GM12874 (cell line): ENCODE measurements around the gene RASGEF1C.

Experiments used
- TF ChIP-seq, protein P1 (sequence below): IDR thresholded peaks from 2 replicates; pipeline ENCODE4 v1.5.1; 2011; ENCODE audit warnings: low read depth, mild to moderate bottlenecking, control low read depth, low read length, moderate library complexity; ENCODE audit not compliant: insufficient read depth

RASGEF1C gene

GRCh38 chr5:180166176-180166575 is 42.8 kb downstream of the RASGEF1C start:
- TF ChIP-seq, protein P1, sequence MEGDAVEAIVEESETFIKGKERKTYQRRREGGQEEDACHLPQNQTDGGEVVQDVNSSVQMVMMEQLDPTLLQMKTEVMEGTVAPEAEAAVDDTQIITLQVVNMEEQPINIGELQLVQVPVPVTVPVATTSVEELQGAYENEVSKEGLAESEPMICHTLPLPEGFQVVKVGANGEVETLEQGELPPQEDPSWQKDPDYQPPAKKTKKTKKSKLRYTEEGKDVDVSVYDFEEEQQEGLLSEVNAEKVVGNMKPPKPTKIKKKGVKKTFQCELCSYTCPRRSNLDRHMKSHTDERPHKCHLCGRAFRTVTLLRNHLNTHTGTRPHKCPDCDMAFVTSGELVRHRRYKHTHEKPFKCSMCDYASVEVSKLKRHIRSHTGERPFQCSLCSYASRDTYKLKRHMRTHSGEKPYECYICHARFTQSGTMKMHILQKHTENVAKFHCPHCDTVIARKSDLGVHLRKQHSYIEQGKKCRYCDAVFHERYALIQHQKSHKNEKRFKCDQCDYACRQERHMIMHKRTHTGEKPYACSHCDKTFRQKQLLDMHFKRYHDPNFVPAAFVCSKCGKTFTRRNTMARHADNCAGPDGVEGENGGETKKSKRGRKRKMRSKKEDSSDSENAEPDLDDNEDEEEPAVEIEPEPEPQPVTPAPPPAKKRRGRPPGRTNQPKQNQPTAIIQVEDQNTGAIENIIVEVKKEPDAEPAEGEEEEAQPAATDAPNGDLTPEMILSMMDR: no peak

GRCh38 chr5:180162304-180162661 is 46.7 kb downstream of the RASGEF1C start:
- TF ChIP-seq, protein P1: no peak

- TF ChIP-seq, protein P1: no peak
Measured at GRCh38 chr5:180161420-180162303, 47.3 kb downstream of the RASGEF1C start.

GRCh38 chr5:180160789-180161188 is 48.2 kb downstream of the RASGEF1C start:
- TF ChIP-seq, protein P1: no peak

GRCh38 chr5:180160215-180160614 is 48.8 kb downstream of the RASGEF1C start:
- TF ChIP-seq, protein P1: no peak

DNA sequence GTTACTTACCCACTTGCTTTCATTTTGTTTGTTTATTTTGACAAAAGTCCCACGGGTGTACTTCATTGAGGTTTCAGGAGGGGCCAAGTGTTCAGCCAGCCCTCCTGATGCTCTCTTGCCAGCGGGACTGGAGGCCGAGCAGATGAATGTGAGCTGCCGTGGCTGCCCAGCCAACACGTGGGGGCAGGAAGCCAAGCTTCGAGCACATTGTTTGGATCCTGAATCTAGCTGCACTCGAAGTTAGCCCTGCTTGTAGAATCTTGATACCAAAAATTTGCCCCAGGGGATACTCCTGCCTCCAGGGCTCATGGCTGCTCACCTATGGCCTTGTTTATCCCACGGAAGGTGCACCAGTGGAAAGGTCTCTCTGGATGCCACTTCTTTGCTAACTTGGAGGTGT is 49.3 kb downstream of the RASGEF1C start:
- TF ChIP-seq, protein P1: no peak

DNA sequence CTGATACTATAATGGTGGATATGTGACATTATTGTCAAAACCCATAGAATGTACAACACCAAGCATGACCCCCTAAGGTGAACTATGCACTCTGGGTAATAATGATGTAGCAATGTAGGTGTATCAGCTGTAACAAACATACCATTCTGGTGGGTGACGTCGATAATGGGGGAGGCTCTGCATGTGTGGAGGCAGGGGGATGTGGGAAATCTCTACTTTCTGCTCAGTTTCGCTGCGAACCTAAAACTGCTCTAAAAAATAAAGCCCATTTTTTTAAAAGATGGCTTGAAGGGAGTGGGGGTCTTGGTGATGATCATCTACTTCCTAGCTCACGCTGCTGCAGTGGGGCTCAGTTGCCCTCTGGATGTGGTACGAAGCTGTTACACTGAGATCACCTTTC is 51.1 kb downstream of the RASGEF1C start:
- TF ChIP-seq, protein P1: no peak
